ENCODE data around the gene C6orf120.

Gene C6orf120

GRCh38 chr6:169701954-169702839, at the start of gene C6orf120, which contains the start of gene WDR27:
TSS of gene C6orf120 (plus strand) at chr6:169702126. CDS start at chr6:169702460, 334 bp downstream.
TSS of gene WDR27 (minus strand) at chr6:169702029. CDS start at chr6:169689005, 13,024 bp downstream.
- DNase-seq, result peak; percentile 97

- no peak for DNase-seq
Measured at GRCh38 chr6:169652896-169653295, 49.0 kb upstream of the C6orf120 start.

- no peak for DNase-seq
Measured at GRCh38 chr6:169653691-169654090, 48.2 kb upstream of the C6orf120 start.

- peak; percentile 34 for DNase-seq
Measured at GRCh38 chr6:169654598-169655391, 47.1 kb upstream of the C6orf120 start.

GRCh38 chr6:169656546-169657283, 45.2 kb upstream of the C6orf120 start:
- no peak for DNase-seq

- no peak for DNase-seq
Measured at GRCh38 chr6:169657284-169657610, 44.7 kb upstream of the C6orf120 start.

GRCh38 chr6:169659820-169660610, 41.9 kb upstream of the C6orf120 start:
- no peak for DNase-seq

- no peak for DNase-seq
Measured at GRCh38 chr6:169660751-169661390, 41.1 kb upstream of the C6orf120 start.

- DNase-seq, result no peak
Measured at GRCh38 chr6:169661391-169661756, 40.6 kb upstream of the C6orf120 start.

- DNase-seq, result no peak
Measured at GRCh38 chr6:169663468-169663867, 38.5 kb upstream of the C6orf120 start.

- DNase-seq, result no peak
Measured at GRCh38 chr6:169664227-169664626, 37.7 kb upstream of the C6orf120 start.

- no peak for DNase-seq
Measured at GRCh38 chr6:169665289-169665688, 36.6 kb upstream of the C6orf120 start.

- DNase-seq, result no peak
Measured at GRCh38 chr6:169666441-169666840, 35.5 kb upstream of the C6orf120 start.

- DNase-seq, result no peak
Measured at GRCh38 chr6:169667716-169668115, 34.2 kb upstream of the C6orf120 start.

- no peak for DNase-seq
Measured at GRCh38 chr6:169668203-169668847, 33.6 kb upstream of the C6orf120 start.

- DNase-seq, result no peak
Measured at GRCh38 chr6:169669147-169669546, 32.8 kb upstream of the C6orf120 start.

GRCh38 chr6:169669889-169670288, 32.0 kb upstream of the C6orf120 start:
- DNase-seq, result no peak

- DNase-seq, result no peak
Measured at GRCh38 chr6:169671563-169671962, 30.4 kb upstream of the C6orf120 start.

- DNase-seq, result no peak
Measured at GRCh38 chr6:169675011-169675410, 26.9 kb upstream of the C6orf120 start.

- DNase-seq, result no peak
Measured at GRCh38 chr6:169677096-169677495, 24.8 kb upstream of the C6orf120 start.

- DNase-seq, result no peak
Measured at GRCh38 chr6:169678342-169678741, 23.6 kb upstream of the C6orf120 start.

Data from activated T-cell treated with anti-CD3 and anti-CD28 coated beads for 4 hours (primary cell).